ENCODE results near the gene MS4A4E. TPM values are rescaled to one million over a fixed set of nuclear protein-coding genes. Genes with fewer than 3 reads are reported as not detected.
A peak's percentile ranks its signal among the peaks of the same experiment; 100 is the strongest.
"Not testable (repeated sequence)": the region's sequence is repeated elsewhere in the genome, so short reads cannot be mapped to it uniquely, and the experiment has no call there.

MS4A4E gene
- total and polyA plus RNA-seq, 12 donors: 0.94 to 7.2 (median 2.8) TPM; not detected in 2

DNA sequence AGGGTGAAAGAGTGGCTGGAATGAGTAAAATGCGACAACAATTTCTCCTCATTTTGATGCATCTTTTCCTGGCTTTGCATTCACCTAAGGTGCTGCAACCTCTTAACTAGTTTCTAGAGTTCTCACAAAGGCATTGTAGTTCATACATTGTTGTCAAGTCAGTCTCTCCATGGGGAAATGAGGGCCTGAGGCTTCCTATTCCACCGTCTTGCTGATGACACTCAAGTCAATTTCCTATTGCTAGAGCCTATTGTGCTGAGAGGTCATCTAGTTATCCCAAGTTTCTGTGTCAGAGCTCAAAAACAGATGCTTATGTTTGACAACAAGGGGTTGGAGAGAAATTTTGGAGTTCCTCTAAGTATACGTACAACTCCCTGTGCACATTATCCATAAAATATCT lies 48.4 kb downstream of the MS4A4E start:
- Histone ChIP-seq H3K27me3 (no peaks in the 10 kb centered on the region), H3K27ac (peak overlapping the region in 3 of 5 donors; percentile 3 to 58 (median 37)), H3K4me3 (no peak overlapping the region), H3K4me1 (replicated peaks in 1 of 2) (peaks cover 0 to 21% of the 10 kb centered on the region in 2 donors), H3K36me3 (replicated peaks in 1 of 2) (no peaks in the 10 kb centered on the region), H3K9me3 (replicated peaks in 1 of 3) (no peaks in the 10 kb centered on the region)
- 58 to 68% (median 60%) methylated on average over 3 of the region's 3 CpGs for WGBS, 4 donors
- intact Hi-C loops (cut with DNase I): no loop called here
- DNase-seq: no peak
- TF ChIP-seq POLR2A (IDR thresholded peaks at IDR 0.05): no peak
- TF ChIP-seq, protein P1, sequence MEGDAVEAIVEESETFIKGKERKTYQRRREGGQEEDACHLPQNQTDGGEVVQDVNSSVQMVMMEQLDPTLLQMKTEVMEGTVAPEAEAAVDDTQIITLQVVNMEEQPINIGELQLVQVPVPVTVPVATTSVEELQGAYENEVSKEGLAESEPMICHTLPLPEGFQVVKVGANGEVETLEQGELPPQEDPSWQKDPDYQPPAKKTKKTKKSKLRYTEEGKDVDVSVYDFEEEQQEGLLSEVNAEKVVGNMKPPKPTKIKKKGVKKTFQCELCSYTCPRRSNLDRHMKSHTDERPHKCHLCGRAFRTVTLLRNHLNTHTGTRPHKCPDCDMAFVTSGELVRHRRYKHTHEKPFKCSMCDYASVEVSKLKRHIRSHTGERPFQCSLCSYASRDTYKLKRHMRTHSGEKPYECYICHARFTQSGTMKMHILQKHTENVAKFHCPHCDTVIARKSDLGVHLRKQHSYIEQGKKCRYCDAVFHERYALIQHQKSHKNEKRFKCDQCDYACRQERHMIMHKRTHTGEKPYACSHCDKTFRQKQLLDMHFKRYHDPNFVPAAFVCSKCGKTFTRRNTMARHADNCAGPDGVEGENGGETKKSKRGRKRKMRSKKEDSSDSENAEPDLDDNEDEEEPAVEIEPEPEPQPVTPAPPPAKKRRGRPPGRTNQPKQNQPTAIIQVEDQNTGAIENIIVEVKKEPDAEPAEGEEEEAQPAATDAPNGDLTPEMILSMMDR (IDR thresholded peaks at IDR 0.05): no peak

- intact Hi-C loops (cut with DNase I): no loop called here
- H3K27ac ChIP-seq: peak overlapping the region in 4 of 5 donors; percentile 17 to 67 (median 42)
- no peak overlapping the region for H3K4me3 ChIP-seq
- TF ChIP-seq, protein P1 (IDR thresholded peaks at IDR 0.05): peak; percentile 68 to 98 (median 90)
- no peak for TF ChIP-seq POLR2A (IDR thresholded peaks at IDR 0.05)
- 0 to 11% (median 2%) methylated on average over 1 of the region's 1 CpG for WGBS, 4 donors
- H3K27me3 ChIP-seq: no peaks in the 10 kb centered on the region
- no peaks in the 10 kb centered on the region for H3K9me3 ChIP-seq (replicated peaks in 1 of 3)
- peaks cover 0 to 17% of the 10 kb centered on the region in 2 donors for H3K4me1 ChIP-seq (replicated peaks in 1 of 2)
- peak; percentile 65 to 90 (median 71) for DNase-seq
- no peaks in the 10 kb centered on the region for H3K36me3 ChIP-seq (replicated peaks in 1 of 2)
Measured at GRCh38 chr11:60193687-60194433, 49.1 kb downstream of the MS4A4E start.

DNA sequence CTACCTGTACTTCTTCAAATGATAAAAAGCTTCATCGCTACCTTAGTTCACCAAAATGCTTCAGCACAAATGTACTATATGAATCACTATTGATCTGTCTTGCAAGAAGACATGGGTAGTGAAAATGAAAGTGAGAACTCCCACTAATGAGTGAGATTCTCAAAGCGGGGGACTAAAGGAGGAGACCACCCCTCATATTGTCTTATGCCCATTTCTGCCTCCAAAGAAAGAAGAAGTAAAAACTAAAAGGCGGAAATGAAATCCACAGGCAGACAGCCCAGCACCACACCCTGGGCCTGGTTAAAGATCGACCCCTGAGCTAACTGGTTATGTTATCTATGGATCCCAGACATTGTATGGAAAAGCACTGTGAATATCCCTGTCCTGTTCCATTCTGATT lies 50.4 kb downstream of the MS4A4E start:
- H3K9me3 ChIP-seq (replicated peaks in 1 of 3); DNase-seq; H3K27ac ChIP-seq; H3K36me3 ChIP-seq (replicated peaks in 1 of 2); H3K27me3 ChIP-seq; intact Hi-C loops (cut with DNase I); H3K4me3 ChIP-seq: not testable (repeated sequence)
- H3K4me1 ChIP-seq (replicated peaks in 1 of 2): peaks cover 0 to 15% of the 10 kb centered on the region in 2 donors
- 85 to 89% (median 87%) methylated on average over 4 of the region's 4 CpGs for WGBS, 4 donors

- H3K4me1 ChIP-seq (replicated peaks in 1 of 2); H3K36me3 ChIP-seq (replicated peaks in 1 of 2); DNase-seq; intact Hi-C loops (cut with DNase I); H3K27me3 ChIP-seq; H3K9me3 ChIP-seq (replicated peaks in 1 of 3); H3K4me3 ChIP-seq: not testable (repeated sequence)
- 41 to 50% (median 45%) methylated on average over 3 of the region's 3 CpGs for WGBS, 4 donors
- peak overlapping the region in 1 of 5 donors; percentile 30 for H3K27ac ChIP-seq
Measured at GRCh38 chr11:60188481-60188880, 54.5 kb downstream of the MS4A4E start.

DNA sequence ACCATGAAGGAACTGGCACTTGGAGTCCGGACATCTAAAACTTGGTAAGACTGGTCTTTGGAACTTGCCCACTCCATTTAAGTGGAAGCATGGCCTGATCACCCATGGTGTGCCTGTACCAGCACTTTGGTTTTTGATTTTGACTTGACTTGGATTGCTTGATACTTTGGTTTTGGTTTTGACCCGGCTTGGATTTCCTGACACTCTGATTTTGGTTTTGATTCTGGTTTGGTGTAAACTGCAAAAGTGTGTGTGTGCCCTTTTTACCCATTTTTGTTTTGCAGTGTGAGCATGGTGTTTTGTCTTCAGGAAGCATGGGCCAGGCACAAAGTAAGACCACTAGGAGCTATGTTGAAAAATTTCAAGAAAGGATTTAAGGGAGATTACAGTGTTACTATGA lies 56.8 kb downstream of the MS4A4E start:
- WGBS, 4 donors: 72 to 98% (median 83%) methylated on average over 2 of the region's 2 CpGs
- H3K4me3 ChIP-seq; DNase-seq; H3K27me3 ChIP-seq; H3K4me1 ChIP-seq (replicated peaks in 1 of 2); H3K9me3 ChIP-seq (replicated peaks in 1 of 3); intact Hi-C loops (cut with DNase I); H3K36me3 ChIP-seq (replicated peaks in 1 of 2): not testable (repeated sequence)
- peak overlapping the region in 3 of 5 donors; percentile 4 to 58 (median 38) for H3K27ac ChIP-seq

DNA sequence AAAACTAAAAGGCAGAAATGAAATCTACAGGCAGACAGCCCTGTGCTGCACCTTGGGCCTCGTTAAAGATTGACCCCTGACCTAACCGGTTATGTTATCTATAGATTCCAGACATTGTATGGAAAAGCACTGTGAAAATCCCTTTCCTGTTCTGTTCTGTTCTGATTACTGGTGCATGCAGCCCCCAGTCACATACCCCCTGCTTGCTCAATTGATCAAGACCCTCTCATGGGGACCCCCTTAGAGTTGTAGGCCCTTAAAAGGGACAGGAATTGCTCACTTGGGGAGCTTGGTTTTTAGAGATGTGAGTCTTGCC lies 57.5 kb downstream of the MS4A4E start:
- H3K27me3 ChIP-seq; DNase-seq; H3K4me1 ChIP-seq (replicated peaks in 1 of 2); H3K4me3 ChIP-seq; intact Hi-C loops (cut with DNase I); H3K9me3 ChIP-seq (replicated peaks in 1 of 3); H3K36me3 ChIP-seq (replicated peaks in 1 of 2): not testable (repeated sequence)
- WGBS, 4 donors: 57 to 68% (median 65%) methylated on average over 2 of the region's 2 CpGs
- peak overlapping the region in 2 of 5 donors; percentile 38 to 58 for H3K27ac ChIP-seq

All from adrenal gland (tissue), 12 donors.